SKM-1 (cell line): ENCODE results near the gene CTF1.
A peak's percentile ranks its signal among the peaks of the same experiment; 100 is the strongest.
"Not testable (repeated sequence)": the region's sequence is repeated elsewhere in the genome, so short reads cannot be mapped to it uniquely, and the experiment has no call there.

Experiments used
- DNase-seq: peaks from one replicate; lab custom pipeline; 2025; ENCODE audit not compliant: unreplicated experiment; lab: John Stamatoyannopoulos, UW

The CTF1 gene

DNA sequence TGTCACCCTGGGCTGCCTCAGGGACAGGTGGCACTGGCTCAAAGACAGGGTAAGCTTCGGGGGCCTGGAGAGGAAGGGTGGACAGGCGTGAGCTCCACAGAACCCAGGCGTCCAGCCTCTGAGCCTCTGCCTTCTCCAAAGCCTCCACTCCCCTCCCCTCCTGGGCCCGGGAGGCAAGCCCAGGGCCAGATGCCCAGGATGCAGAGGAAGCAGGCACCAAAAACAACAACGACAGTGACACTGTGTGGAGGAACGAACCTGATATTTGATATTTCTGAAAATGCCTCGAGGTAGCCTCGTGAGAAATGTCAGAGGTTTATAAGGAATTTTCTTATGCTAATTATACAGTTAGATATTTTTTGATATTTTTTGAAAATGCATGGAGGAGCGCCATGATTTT is 8.5 kb upstream of the CTF1 start:
- no peak for DNase-seq

DNA sequence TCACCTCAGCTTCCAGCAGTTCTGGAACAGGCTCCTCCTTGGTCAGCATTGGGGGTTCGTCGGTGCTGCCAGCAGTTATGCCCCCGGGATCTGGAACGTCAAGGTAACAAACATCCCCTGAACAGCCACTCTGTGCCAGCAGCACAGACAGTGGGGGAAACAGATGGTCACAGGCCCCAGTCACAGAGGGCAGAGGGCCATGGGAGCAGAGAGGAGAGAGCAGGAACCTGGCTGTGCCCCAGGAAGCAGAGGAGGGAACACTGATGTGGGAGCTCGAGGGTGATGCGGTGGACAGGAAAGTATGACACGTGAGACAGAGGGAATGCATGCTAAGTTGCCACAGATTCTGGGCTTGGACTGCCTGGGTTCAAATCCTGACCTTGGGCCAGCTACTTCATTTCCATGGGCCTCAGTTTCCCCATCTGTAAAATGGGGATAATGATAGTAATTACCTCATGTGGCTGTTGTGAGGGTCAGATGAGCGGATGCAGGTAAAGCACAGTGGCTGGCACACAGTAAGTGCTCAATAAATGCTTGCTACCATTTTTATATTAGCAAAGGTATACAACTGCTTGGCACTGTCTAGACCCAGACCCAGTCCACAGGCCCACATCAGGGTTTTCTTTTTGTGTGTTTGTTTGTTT is 7.4 kb upstream of the CTF1 start:
- DNase-seq = no peak

DNA sequence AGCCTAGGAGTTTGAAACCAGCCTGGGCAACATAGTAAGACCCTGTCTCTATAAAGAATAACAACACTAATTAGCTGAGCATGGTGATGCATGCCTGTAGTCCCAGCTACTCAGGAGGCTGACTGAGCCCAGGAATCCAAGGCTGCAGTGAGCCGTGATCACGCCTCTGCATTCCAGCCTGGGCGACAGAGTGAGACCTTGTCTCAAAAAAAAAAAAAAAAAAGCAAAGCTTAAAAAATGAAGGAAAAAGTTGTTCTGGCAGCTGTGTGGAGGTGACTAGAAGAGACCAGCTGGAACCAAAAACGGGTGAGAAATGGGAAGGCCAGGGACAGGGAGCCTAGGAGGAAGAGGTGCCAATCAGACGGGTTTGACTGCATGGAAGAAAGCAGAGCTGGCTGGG is 6.7 kb upstream of the CTF1 start:
- DNase-seq = no peak

DNA sequence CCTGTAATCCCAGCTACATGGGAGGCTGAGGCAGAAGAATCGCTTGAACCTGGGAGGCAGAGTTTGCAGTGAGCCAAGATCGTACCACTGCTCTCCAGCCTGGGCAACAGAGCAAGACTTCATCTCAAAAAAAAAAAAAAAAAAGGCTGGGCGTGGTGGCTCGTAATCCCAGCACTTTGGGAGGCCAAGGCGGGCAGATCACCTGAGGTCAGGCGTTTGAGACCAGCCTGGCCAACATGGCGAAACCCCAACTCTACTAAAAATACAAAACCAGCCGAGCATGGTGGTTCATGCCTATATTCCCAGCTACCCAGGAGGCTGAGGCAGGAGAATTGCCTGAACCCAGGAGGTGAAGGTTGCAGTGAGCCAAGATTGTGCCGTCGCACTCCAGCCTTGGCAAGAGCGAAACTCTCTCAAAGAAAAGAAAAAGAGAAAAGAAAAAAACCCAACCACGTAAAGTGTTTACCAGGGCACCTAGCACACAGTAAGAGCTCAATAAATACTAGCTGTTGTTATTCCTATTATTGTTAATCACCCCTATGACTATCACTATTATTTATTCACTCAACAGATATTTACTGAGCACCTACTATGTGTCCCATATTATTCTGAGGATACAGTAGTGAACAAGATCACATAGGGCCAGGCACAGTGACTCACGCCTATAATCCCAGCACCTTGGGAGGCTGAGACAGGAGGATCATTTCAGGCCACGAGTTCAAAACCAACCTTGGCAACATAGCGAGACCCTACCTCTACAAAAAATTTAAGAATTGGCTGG is 5.2 kb upstream of the CTF1 start:
- DNase-seq = not testable (repeated sequence)

DNA sequence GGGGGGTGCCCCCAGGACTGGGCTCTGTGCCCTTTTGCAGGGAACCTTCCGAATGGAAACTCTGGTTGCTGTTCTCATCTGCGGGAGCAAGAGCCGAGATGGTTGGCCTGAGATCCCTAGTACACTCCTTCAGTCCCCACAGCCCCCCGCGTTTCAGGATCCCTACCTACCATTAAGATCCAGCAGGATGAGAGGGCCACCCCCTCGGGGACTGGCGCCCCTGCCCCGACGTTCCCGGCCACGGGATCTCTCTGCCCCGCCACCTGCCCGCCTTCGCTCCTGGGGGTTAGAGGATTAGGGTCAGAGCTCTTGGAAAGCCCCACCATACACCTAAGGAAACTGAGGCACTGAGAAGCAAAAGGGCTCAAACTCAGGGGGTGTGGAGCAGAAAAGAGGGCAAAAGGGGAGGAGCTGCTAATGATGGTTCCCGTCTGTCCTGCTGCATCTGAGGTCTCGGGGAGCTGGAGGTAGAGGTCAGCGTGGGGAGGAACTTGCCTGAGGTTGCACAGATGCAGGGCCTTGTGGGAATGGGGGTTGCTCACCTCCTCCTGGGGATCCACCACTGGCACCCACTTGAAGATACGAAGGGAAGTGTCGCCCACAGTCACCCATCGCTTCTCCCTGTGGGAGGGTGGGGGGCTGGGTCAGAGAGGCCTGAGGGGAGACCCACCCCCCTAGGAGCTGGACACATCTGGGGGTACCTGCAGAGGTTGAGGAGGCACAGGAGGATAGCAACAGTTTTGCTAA is 3.6 kb upstream of the CTF1 start:
- no peak for DNase-seq

DNA sequence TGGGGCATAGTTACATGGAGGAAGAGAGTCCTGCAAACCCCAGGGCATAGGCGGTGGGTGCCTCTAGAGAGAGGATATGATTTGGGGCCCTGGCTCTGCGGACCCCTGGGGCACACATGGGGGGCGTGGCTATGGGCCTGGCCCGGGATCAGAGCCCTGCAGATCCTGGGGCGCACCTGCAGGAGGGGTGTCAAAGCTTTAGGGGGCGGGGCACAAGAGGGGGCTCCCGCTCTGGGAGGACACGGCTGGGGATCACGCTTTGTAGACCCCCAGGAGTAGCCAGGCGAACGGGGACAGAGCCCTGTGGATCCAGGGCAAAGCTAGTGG is 3.0 kb upstream of the CTF1 start:
- DNase-seq = no peak

DNA sequence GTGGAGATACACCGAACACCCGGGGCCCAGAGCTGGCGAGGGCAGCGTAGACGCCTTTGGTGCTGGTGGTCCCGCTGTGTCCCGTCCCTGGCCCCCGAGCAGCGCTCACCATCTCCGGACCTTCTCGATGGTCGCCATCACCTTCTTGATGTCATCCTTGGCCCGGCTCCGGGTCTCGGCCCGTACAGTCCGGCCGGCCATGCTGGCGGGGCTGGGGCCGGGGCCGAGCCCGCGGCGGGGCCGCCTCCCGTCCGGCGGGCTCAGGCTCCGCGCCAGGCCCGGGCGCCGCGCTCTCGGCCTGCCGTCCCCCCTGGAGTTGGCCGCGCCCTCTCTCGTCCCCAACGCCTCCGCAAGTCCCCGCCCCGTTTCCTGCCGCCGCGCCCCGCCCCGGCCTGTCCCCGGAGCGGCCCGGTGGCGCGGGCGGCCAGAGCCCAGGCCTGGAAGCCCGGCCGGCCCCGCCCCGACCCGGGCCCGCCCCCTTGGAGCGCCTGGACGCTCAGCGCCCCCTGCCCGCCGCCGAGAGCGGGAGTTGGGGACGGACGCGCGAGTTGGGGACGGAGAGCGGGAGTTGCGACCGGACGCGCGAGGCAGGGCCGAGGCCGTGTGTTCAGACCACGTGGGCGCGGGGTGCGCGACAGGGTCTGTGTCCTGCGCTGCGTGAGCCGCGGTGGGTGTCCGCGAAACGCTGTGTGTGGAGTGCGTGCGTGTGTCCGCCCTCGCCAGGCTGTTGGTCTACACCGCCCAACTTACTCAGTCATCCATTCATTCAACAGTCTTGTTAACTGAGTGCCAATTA is 2.5 kb upstream of the CTF1 start, which contains the start of gene BCL7C:
Gene BCL7C, minus strand, starts transcription at position 334 of the 796 bp plus-strand sequence. Its CDS starts 133 bp downstream, at position 201.
- DNase-seq = peak; percentile 50

DNA sequence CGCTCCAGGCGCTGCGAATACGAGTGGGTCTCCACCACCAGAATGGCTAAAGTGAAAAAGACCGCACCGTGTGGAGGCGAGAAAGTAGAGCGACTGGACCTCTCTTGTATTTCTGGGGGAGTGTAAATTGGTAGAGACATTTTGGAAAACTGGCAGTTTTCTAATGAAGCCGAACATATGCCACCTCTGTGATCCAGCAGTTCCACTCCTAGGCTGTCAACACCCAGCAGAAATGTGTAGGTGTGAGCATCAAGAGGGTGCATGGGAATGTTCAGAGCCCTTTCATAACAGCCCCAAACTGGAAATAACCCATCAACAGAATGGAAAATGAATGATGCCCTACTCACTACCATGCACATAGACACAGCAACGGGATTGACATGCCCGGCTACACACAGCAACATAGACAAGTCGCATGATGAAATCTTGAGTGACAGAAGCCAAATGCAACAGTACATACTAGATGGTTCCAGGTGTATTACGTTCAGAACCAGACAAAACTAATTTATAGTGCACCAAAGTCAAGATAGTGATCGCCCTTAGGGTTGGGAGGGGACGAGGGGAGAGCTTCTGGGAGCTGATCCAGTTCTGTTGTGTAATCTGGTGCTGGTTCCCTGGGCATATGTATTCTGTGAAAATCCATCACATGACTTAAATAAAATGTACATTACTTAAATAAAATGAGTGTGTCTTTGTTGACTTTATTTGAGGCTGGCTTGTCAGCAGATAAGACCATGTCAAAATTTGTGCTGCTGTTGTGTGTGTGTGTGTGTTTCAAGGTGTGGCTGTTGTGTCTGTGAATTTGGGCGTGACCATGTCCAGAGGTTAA is 1.7 kb upstream of the CTF1 start:
- DNase-seq = no peak

DNA sequence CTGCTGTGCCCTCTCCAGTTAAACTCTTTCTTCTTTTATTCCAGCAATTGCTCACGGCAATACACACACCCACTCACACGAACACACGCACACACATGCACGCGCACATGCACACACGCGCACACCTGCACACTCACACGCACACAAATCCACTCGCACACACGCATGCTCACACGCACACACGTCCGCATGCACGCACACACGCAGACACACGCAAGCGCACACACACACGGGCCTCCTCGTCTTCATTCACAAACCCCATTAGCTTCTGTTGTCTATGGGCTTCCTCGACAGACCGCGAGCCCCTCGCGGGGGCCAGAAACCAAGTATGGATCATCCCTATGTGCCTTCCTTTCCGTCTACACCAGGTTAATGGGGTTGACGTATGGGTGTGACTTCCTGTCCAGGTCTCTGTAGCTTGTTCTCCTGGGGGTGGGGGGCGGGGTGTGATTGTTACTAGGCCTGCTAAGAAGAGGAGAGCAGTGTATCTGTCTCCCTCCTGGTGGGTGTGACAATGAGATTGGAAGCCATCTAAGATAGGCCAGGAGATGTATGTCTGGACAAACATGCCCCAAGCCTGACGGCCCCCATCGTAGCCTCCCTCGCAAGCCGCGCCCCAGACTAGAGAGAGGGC is 670 bp upstream of the CTF1 start:
- no peak for DNase-seq

DNA sequence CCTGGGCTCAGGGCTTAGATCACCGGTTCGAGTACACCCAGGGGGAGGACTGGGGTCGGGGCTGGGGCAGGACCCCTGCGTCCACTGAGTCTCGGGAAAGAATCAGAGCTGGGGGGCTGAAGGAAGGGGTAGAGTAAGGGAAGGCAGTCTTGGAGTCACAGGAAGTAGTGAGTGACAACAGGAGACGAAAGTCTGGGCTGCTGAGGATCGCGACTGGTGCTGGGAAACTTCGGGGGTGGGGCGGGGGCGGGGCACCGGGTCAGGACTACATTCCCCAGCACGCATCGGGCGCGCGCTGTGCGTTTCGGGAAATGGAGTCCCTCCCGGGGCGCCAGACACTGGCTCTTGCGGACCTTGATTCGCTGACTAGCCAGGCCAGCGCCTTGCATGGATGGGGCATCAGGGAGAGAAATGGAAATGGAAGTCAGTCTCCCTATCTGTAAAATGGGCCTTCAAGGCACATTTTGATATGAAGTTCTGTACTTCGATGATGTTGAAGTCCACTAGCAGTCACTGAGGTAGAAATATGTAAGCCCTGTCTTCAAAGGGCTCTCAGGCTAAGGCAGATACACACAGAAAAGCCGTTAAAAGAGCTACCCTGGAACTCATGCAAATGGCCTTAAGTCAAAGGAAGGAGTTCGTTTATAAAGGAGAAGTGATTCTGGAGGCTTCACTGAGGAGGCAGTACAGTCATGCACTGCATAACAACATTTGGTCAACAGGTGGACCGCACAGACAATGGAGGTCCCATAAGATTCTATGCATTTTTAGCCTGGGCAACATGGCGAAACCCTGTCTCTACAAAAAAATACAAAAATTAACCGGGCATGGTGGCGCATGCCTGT is 697 bp downstream of the CTF1 start:
- DNase-seq = peak; percentile 65

DNA sequence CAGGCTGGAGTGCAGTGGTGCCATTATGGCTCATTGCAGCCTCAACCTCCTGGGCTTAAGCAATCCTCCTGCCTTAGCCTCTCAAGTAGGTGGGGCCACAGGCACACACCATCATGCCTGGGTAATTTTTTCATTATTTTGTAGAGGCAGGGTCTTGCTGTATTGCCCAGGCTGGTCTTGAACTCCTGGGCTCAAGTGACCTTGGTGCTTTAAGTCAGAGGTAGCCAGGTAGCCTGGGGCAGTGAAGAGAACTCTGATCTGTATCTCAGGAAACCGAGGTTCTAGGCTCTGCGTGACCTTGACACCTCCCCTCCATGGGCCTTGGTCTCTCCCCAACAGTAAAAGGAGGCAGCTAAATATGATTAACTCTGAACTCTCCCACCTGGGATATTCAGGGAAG is 3.4 kb downstream of the CTF1 start:
- DNase-seq = no peak

DNA sequence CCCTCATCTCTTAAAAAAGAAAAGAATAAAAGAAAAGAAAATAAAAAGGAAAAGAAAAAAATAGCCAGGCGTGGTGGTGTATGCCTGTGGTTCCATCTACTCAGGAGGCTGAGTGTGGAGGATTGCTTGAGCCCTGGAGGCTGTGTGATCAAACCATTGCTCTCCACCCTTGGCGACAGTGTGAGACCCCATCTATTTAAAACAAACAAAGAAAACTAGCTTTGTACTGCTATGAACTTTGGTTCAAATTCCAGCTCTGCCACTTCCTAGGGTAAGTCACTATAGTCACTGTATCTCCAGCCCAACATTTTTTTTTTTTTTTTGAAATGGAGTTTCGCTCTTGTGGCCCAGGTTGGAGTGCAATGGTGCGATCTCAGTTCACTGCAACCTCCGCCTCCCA is 4.2 kb downstream of the CTF1 start:
- DNase-seq = no peak

DNA sequence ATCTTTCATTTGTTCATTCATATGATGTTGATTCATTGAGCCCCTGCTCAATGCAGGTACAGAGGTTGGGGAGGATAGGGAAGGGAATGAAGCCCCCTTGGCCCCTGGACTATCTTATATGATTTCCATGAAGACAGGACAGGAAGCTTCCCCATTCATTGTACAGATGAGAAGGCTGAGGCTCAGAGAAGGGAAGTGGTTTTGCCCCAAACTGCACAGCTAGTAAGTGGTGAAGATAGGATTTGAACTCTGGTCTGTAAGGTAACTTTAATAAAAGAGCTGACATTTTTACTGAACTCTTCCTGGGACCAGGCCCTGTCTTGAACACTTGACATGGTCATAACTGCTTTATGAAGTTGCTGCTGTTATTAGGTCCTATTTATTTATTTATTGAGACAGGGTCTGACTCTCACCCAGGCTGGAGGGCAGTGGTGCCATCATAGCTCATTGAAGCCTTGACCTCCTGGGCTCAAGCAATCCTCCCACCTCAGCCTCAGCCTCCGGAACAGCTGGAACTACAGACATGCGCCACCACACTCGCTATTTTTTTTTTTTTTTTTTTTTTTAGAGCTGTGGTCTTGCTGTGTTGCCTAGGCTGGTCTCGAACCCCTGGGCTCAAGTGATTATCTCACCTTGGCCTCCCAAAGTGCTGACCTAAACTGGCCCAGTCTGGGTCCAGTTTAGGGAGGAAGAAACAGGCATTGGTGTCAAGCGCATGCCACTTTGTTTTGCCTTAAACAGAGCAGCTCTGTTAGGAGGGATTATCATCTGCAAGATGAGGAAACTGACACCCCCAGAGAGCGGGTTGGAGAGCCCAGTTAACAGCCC is 5.0 kb downstream of the CTF1 start:
- DNase-seq = no peak

DNA sequence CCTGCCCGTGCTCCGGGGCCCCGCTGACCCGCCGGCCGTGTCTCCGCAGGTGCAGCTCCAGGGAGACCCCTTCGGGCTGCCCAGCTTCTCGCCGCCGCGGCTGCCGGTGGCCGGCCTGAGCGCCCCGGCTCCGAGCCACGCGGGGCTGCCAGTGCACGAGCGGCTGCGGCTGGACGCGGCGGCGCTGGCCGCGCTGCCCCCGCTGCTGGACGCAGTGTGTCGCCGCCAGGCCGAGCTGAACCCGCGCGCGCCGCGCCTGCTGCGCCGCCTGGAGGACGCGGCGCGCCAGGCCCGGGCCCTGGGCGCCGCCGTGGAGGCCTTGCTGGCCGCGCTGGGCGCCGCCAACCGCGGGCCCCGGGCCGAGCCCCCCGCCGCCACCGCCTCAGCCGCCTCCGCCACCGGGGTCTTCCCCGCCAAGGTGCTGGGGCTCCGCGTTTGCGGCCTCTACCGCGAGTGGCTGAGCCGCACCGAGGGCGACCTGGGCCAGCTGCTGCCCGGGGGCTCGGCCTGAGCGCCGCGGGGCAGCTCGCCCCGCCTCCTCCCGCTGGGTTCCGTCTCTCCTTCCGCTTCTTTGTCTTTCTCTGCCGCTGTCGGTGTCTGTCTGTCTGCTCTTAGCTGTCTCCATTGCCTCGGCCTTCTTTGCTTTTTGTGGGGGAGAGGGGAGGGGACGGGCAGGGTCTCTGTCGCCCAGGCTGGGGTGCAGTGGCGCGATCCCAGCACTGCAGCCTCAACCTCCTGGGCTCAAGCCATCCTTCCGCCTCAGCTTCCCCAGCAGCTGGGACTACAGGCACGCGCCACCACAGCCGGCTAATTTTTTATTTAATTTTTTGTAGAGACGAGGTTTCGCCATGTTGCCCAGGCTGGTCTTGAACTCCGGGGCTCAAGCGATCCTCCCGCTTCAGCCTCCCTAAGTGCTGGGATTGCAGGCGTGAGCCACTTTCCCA is 5.9 kb downstream of the CTF1 start:
- no peak for DNase-seq

DNA sequence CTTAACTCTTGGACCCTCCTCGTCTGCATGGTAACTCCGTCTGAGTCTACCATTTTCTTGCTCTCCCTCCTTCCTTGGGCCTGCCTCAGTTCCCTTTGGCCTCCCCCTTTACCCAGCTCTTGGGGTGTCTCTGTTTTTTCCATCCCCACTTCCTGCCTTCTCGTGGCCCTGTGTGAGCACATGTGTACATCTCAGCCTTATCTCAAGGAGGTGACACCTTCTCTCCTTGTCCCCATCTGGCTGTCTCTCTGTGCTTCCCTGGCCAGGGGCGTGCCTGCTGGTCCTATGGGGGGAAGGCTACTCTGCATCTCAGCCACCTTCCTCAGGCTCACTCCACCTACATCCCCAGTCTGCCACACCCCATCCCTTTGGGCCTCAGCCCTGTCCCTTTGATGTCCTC is 6.6 kb downstream of the CTF1 start:
- DNase-seq = no peak

DNA sequence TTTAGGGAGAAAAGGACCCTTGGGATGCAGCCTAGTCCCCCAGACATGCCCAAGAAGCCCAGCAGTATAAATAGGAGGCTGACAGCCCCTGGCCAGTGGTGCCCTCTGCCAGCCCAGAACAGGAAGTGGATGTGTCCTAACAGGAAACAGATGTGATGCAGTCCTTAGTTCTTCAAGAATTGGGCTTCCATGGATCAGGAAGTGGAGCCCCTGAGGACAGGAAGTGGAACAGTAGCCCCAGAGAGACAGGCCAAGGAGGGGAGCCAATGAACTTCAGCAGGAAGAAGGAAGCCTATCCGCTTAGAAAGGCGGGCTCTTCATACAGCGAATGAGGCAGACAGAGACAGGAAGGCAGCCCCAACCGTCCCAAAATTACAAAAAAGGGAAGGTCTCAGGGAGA is 7.2 kb downstream of the CTF1 start:
- peak; percentile 97 for DNase-seq

DNA sequence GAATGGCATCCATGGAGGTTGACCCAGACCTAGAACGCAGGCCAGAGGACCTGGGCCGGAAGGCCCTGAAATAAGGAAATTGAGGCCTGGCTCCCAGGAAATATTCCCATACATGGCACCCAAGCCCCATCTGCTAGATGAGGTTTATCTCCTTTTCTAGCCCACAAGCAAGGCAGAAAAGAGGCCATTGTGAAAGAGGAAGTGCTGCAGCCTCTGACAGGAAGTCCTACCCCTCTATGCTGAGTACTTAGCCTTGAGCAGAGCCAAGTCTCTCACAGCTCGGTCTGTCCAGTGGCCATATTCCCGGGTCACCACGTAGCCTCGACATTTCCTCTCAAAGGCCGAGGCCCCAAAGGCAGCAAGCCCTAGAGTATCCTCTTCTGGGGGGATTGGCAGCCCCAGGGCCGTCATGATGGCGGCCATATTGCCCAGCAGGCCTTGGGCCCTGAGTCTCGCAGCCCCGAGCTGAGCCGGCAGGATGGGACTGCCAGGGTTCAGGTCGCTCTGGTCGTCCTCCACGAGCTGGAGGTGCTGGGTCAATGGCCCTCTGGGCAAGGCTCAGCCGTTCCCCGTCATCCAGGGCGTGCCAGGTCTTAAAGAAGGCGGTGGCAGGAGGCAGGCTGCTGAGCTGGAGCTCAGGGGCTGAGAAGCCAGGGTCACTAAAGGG is 7.8 kb downstream of the CTF1 start:
- DNase-seq = peak; percentile 52
